Choroid plexus epithelial cell (primary cell): ENCODE measurements around the gene CNN2.

Experiments
- DNase-seq: peaks from one replicate; pipeline ENCODE4 v3.0.0-alpha.2; 2010; ENCODE audit warnings: low read depth
- H3K4me3 ChIP-seq: 2 replicates; pipeline ENCODE4 v1.5.1; 2011; ENCODE audit warnings: low read depth, mild to moderate bottlenecking, control low read depth, low read length, moderate library complexity
- TF ChIP-seq, protein P1 (sequence below): conservative IDR thresholded peaks from 2 replicates; pipeline ENCODE4 v1.5.1; 2011; ENCODE audit warnings: low read depth, mild to moderate bottlenecking, control low read depth, inconsistent platforms, low read length, moderate library complexity

CNN2 gene

DNA sequence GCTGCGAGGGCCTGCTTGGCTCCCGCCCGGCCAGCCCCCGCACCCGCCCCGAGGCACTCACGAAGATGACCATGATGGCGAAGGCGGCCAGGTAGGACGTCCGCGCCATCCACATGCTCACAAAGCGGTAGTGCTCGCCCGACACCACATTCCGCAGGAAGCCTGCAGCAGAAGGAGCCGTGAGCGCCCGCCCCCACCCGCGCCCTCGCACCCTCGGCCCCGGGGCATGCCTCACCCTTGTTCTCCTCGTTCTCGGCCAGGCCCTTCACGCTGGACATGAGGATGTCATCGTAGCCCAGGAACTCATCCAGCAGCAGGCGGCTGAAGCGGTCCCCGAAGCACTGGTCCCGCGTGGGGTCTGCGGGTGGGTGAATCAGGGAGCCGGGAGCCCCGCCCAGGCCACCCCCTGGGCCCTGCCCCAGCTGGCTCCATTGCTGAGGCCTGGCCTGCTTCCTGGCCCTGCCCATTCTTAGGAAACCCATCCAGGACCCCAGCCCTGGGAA, 14.5 kb upstream of the CNN2 start:
- TF ChIP-seq, protein P1, sequence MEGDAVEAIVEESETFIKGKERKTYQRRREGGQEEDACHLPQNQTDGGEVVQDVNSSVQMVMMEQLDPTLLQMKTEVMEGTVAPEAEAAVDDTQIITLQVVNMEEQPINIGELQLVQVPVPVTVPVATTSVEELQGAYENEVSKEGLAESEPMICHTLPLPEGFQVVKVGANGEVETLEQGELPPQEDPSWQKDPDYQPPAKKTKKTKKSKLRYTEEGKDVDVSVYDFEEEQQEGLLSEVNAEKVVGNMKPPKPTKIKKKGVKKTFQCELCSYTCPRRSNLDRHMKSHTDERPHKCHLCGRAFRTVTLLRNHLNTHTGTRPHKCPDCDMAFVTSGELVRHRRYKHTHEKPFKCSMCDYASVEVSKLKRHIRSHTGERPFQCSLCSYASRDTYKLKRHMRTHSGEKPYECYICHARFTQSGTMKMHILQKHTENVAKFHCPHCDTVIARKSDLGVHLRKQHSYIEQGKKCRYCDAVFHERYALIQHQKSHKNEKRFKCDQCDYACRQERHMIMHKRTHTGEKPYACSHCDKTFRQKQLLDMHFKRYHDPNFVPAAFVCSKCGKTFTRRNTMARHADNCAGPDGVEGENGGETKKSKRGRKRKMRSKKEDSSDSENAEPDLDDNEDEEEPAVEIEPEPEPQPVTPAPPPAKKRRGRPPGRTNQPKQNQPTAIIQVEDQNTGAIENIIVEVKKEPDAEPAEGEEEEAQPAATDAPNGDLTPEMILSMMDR = no peak
- H3K4me3 ChIP-seq = no peak overlapping the region
- DNase-seq = no peak

DNA sequence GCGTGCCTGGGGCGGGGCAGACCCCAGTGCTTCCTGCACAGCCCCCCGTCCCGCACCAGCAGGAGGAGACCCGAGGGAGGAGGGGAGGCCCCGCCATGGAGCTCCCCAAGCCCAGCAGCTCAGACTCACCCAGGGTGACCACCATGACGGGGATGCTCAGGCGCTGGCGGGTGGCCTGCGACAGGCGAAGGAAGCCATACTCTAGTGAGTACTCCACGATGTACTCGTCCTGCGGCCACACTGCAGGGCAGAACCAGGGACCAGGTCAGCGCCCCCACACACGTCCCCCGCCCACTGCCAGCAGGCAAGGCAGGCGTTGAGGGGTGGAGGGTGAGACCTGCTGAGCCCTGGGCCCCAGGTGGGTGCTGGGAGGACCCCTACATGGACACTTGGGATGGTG, 14.1 kb upstream of the CNN2 start:
- no peak overlapping the region for H3K4me3 ChIP-seq
- no peak for DNase-seq
- TF ChIP-seq, protein P1 = no peak

DNA sequence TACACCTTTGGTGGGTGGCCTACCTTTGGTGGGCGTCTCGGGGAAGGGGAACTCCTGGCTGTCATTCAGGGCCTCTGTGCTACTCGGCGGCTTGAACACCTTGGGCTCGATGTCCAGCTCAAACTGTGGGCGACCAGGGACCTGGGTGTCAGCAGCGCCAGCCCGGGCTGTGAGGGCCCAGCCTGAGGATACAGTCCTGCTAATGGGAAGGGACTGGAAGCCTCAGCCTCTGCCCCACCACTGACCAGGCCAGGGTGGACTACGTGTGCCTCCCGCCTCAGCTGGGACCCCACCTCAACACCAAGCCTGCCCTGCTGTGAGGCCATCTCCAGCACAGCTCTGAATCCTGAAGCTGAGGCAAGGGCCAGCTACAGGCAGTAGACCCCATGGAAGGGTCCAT, 13.2 kb upstream of the CNN2 start:
- no peak for DNase-seq
- TF ChIP-seq, protein P1 = no peak
- no peak overlapping the region for H3K4me3 ChIP-seq

DNA sequence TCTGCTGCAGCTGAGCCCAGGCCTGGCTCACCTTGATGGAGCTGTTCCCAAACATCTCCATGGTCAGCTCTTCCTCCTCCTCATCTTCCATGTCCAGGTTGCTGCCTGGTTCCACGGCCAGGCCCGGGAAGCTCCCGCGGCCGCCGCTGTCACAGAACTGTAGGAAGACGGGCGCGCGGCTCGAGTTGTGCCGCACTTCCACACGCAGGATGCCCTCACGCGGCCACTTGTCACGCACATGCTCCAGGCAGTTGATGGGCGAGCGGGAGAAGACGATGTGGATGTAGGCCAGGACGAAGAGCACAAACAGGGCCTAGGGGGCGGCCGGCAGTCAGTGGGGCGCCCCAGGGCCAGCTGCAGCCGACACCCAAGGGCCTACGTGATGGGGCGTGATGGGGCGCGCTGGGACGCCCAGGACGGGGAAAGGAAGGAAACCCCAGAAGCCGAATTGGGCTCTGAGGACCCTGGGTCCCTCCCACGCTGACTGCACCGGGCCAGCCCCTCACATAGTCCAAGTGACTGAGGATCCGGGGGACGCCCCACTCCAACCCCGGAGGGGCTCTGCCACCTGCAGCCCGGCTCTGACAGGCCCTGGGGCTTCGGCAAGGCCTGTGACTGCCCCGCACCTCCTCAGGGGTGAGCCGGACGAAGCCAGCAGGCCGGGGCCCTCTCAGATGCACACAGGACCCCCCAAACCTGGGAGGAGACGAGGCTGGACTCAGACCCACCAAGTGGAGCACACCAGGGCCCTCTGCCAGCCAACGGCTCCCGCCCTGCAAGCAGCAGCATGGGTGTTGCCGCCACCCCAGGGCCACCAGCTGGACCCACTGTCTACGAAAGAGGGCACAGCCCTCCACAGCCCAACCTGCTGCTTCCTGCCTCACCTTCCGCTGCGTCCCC, 12.0 kb upstream of the CNN2 start:
- H3K4me3 ChIP-seq = no peak overlapping the region
- TF ChIP-seq, protein P1 = no peak
- DNase-seq = no peak

DNA sequence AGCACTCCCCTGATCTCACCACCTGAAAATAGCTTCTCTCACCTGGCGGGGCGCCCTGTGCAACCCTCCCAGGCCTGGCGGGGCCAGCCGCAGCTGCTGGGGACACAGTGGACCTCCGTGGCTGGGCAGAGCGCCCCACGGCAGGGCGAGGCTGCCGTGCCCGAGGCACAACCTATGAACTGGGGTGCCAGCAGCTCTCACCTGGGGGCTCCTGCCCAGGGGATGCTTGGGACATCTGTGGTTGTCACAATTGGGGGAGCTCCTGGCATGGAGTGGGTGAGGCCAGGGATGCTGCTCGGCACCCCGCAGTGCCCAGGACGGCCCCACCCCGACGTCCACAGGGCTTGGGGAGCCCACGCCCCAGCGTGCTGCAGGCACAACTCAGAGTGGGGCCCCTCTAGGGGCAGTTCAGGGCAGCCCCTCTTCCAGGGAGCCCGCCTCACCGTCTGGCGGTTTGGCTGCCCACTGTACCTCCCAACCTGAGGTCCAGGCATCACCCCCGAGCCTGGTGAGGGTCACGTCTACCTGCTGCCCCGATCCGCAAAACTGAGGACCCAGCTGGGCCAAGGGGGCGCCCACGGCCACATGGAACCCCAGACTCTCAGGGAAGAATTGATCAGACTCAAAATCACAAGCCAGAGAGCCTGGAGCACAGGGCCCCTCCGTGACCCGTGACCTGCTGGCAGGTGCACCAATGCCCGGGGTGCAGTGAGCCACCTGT, 11.2 kb upstream of the CNN2 start:
- H3K4me3 ChIP-seq = no peak overlapping the region
- TF ChIP-seq, protein P1 = no peak
- DNase-seq = no peak

DNA sequence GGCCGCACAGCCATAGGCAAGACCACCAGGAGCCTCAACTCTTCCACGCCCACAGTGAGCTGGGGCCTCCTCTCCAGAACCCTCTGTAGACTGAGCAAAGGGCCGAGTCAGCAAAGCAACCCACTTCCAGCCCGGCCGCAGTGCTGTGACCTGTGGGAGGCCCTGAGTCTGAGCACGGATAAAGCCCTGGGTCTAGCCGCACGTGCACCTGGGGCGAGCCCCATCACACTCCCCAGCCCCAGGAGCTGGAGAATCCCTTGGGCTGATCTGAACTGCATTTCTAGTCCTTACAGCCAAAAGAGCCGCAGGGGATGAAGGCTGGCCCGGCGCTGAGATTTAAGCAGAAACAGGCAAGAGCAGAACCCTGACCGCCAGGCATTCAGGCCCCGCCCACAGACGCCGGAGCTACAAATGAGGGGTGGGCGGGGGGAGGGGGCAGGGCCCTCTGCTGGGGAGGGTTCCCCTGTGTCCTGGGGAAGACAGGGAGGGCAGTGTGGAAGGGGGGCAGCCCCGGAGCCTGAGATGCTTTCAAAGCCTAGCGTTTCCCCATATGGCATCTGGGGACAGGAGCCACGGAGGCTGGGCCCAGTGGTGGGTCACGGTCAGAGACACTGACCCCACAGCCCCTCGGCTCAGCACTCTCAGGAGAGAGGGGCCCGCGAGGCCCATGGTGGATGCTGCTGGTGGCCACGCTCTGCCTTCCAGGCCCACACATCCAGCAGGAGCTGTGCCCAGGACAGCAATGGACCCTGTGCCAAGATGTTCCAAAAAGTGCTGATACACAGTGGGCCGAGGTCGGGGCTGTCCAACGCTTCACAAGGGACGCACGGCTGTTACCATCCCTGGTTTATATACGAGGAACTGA, 10.4 kb upstream of the CNN2 start:
- H3K4me3 ChIP-seq = no peak overlapping the region
- DNase-seq = no peak
- TF ChIP-seq, protein P1 = no peak
